BE2C (cell line): ENCODE results near the gene PTPRD.

Source experiments
- DNase-seq: peaks from one replicate; pipeline ENCODE4 v3.0.0-alpha.2; 2020
- H3K27me3 ChIP-seq: fragments of 250-450 bp; sonication (Bioruptor Pico); 2 replicates; pipeline ENCODE4 v1.5.1; 2020; ENCODE audit warnings: mild to moderate bottlenecking
- H3K36me3 ChIP-seq: fragments of 250-450 bp; sonication (Bioruptor Pico); 2 replicates; pipeline ENCODE4 v1.5.1; 2020; ENCODE audit warnings: mild to moderate bottlenecking
- H3K4me1 ChIP-seq: fragments of 250-450 bp; sonication (Bioruptor Pico); 2 replicates; pipeline ENCODE4 v1.5.1; 2020
- H3K4me3 ChIP-seq: 2 replicates; pipeline ENCODE4 v1.5.1; 2011; ENCODE audit warnings: low read depth, low read length
- H3K9me3 ChIP-seq: fragments of 250-450 bp; sonication (Bioruptor Pico); 2 replicates; pipeline ENCODE4 v1.5.1; 2020
- CTCF ChIP-seq: IDR thresholded peaks from 2 replicates; pipeline ENCODE4 v1.5.1; 2012; ENCODE audit warnings: mild to moderate bottlenecking, low read depth, low read length

Gene PTPRD

GRCh38 chr9:9614607-9615006 lies 998.2 kb downstream of the PTPRD start:
- no peak for DNase-seq
- no peaks in the 10 kb centered on the region for H3K9me3 ChIP-seq
- no peak overlapping the region for H3K4me3 ChIP-seq
- no peaks in the 10 kb centered on the region for H3K36me3 ChIP-seq
- TF ChIP-seq CTCF: no peak
- no peaks in the 10 kb centered on the region for H3K4me1 ChIP-seq
- no peaks in the 10 kb centered on the region for H3K27me3 ChIP-seq

GRCh38 chr9:9612755-9613154 lies 1000.0 kb downstream of the PTPRD start:
- TF ChIP-seq CTCF: no peak
- no peaks in the 10 kb centered on the region for H3K9me3 ChIP-seq
- DNase-seq: no peak
- no peaks in the 10 kb centered on the region for H3K4me1 ChIP-seq
- H3K4me3 ChIP-seq: no peak overlapping the region
- no peaks in the 10 kb centered on the region for H3K36me3 ChIP-seq
- H3K27me3 ChIP-seq: no peaks in the 10 kb centered on the region

- TF ChIP-seq CTCF: no peak
- H3K36me3 ChIP-seq: no peaks in the 10 kb centered on the region
- H3K27me3 ChIP-seq: no peaks in the 10 kb centered on the region
- H3K9me3 ChIP-seq: no peaks in the 10 kb centered on the region
- no peak for DNase-seq
- no peak overlapping the region for H3K4me3 ChIP-seq
- H3K4me1 ChIP-seq: no peaks in the 10 kb centered on the region
Measured at GRCh38 chr9:9612270-9612669, 1000.5 kb downstream of the PTPRD start.

GRCh38 chr9:9605681-9606080 lies 1007.1 kb downstream of the PTPRD start:
- Histone ChIP-seq H3K4me3 (no peak overlapping the region), H3K4me1 (no peaks in the 10 kb centered on the region), H3K27me3 (no peaks in the 10 kb centered on the region), H3K9me3 (no peaks in the 10 kb centered on the region), H3K36me3 (no peaks in the 10 kb centered on the region)
- no peak for DNase-seq
- no peak for TF ChIP-seq CTCF

GRCh38 chr9:9603345-9603744 lies 1009.5 kb downstream of the PTPRD start:
- H3K4me3 ChIP-seq: no peak overlapping the region
- no peak for DNase-seq
- no peaks in the 10 kb centered on the region for H3K4me1 ChIP-seq
- TF ChIP-seq CTCF: no peak
- H3K9me3 ChIP-seq: no peaks in the 10 kb centered on the region
- H3K27me3 ChIP-seq: no peaks in the 10 kb centered on the region
- H3K36me3 ChIP-seq: no peaks in the 10 kb centered on the region

- DNase-seq: no peak
- Histone ChIP-seq H3K9me3 (no peaks in the 10 kb centered on the region), H3K27me3 (no peaks in the 10 kb centered on the region), H3K36me3 (no peaks in the 10 kb centered on the region), H3K4me3 (no peak overlapping the region), H3K4me1 (no peaks in the 10 kb centered on the region)
- TF ChIP-seq CTCF: no peak
Measured at GRCh38 chr9:9598723-9599122, 1014.1 kb downstream of the PTPRD start.
